Measurements from ENCODE around the gene SMYD3. TPM values are rescaled to one million over a fixed set of nuclear protein-coding genes. Genes with fewer than 3 reads are reported as not detected.

SMYD3 gene
- total and polyA plus RNA-seq, 9 of the 15 experiments (the other 6 are each of a cell fraction or from before 2014, with no cell fraction given) = 128 to 440 (median 197) TPM

- TF ChIP-seq MTA2 (IDR thresholded peaks at IDR 0.05; ENCODE audit: low read depth) = no peak
- TF ChIP-seq SRSF9 (IDR thresholded peaks at IDR 0.05; ENCODE audit: borderline replicate concordance, low read depth, low read length) = no peak
- TF ChIP-seq CHCHD3 (CRISPR knock-in tag; IDR thresholded peaks at IDR 0.05) = no peak
- no peak for TF ChIP-seq ATF7 (IDR thresholded peaks at IDR 0.05)
- no peak for TF ChIP-seq CREB1 (IDR thresholded peaks at IDR 0.05)
- TF ChIP-seq CREB1 (CRISPR knock-in tag; IDR thresholded peaks at IDR 0.05) = no peak
- TF ChIP-seq CC2D1A (IDR thresholded peaks at IDR 0.05) = no peak
- no peak for TF ChIP-seq NCOA4 (IDR thresholded peaks at IDR 0.05; ENCODE audit: partially characterized antibody)
- TF ChIP-seq CBX1 (IDR thresholded peaks at IDR 0.05; ENCODE audit: low read depth) = no peak
- no peak for TF ChIP-seq PRMT5 (CRISPR knock-in tag; IDR thresholded peaks at IDR 0.05)
- no peak for TF ChIP-seq COPS2 (conservative IDR thresholded peaks at IDR 0.05)
- no peak for TF ChIP-seq RUNX1 (IDR thresholded peaks at IDR 0.05; ENCODE audit: low read depth)
- TF ChIP-seq YY1 (IDR thresholded peaks at IDR 0.05; ENCODE audit: borderline replicate concordance in 1 of 3, control insufficient read depth in 1 of 3, extremely low read depth in 1 of 3, insufficient read depth in 3 of 3, insufficient read length in 1 of 3, insufficient replicate concordance in 2 of 3, low read depth in 1 of 3, low read length in 2 of 3) = no peak
- TF ChIP-seq, protein P1, sequence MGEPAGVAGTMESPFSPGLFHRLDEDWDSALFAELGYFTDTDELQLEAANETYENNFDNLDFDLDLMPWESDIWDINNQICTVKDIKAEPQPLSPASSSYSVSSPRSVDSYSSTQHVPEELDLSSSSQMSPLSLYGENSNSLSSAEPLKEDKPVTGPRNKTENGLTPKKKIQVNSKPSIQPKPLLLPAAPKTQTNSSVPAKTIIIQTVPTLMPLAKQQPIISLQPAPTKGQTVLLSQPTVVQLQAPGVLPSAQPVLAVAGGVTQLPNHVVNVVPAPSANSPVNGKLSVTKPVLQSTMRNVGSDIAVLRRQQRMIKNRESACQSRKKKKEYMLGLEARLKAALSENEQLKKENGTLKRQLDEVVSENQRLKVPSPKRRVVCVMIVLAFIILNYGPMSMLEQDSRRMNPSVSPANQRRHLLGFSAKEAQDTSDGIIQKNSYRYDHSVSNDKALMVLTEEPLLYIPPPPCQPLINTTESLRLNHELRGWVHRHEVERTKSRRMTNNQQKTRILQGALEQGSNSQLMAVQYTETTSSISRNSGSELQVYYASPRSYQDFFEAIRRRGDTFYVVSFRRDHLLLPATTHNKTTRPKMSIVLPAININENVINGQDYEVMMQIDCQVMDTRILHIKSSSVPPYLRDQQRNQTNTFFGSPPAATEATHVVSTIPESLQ (CRISPR knock-in tag; IDR thresholded peaks at IDR 0.05) = no peak
- no peak for TF ChIP-seq FOXA1 (IDR thresholded peaks at IDR 0.05; ENCODE audit: borderline replicate concordance)
- no peak for TF ChIP-seq HBP1 (CRISPR knock-in tag; IDR thresholded peaks at IDR 0.05)
- POLR2A ChIA-PET = interaction anchor here (1.0 kb wide), 1 partner anchor 22 kb away, joined by 3 read pairs; no protein-coding TSS in a partner anchor
- H3K9ac ChIP-seq (ENCODE audit: insufficient read depth in 1 of 2, low read depth in 2 of 2, low read length in 2 of 2) = no peak overlapping the region
- CTCF ChIA-PET (ENCODE audit: low intra/inter-chr PET ratio) = no interaction called here
- DNase-seq (ENCODE audit: extremely low read depth in 1 of 4, low spot score in 3 of 4) (no peak), ATAC-seq (no peak), FAIRE-seq (no peak)
- H4K20me1 ChIP-seq (replicated peaks; ENCODE audit: control insufficient read depth, insufficient read depth, low read length) = no peaks in the 10 kb centered on the region
- H3K27ac ChIP-seq (ENCODE audit: extremely low read depth, low read depth, low read length) = no peak overlapping the region
- 8% methylated on average over 5 of the region's 5 CpGs for WGBS (ENCODE audit: insufficient coverage, low coverage, missing lambda C conversion rate)
- peaks cover 31 to 72% of the 10 kb centered on the region in 2 experiments for H3K27me3 ChIP-seq (ENCODE audit: control insufficient read depth in 2 of 2, insufficient read depth in 2 of 2, low read length in 2 of 2)
- no peak overlapping the region for H3K4me2 ChIP-seq (ENCODE audit: insufficient read depth, low read length)
- H3K9me1 ChIP-seq (ENCODE audit: control insufficient read depth, insufficient read depth, low read length) = no peaks in the 10 kb centered on the region
- H3K9me3 ChIP-seq (replicated peaks; ENCODE audit: control insufficient read depth, insufficient read depth, low read depth, low read length) = no peaks in the 10 kb centered on the region
- H3K79me2 ChIP-seq (ENCODE audit: control insufficient read depth, insufficient read depth, low read length) = no peaks in the 10 kb centered on the region
- no peak overlapping the region for H2AFZ ChIP-seq (ENCODE audit: low read depth, low read length)
- no peak overlapping the region for H3K4me3 ChIP-seq
- no peaks in the 10 kb centered on the region for H3K36me3 ChIP-seq (ENCODE audit: control insufficient read depth, insufficient read depth, low read length)
- in situ Hi-C loops (cut with MboI) (no loop called here), intact Hi-C loops (cut with micrococcal nuclease) (loop anchor here (5.0 kb wide), 1 partner anchor 294 kb away; no protein-coding TSS in a partner anchor)
- H3K4me1 ChIP-seq (replicated peaks in 1 of 2; ENCODE audit: control insufficient read depth in 2 of 2, insufficient read depth in 2 of 2, low read length in 2 of 2) = peaks cover 0 to 5% of the 10 kb centered on the region in 2 experiments; a peak in 1 of 5 replicates
- BruUV-seq (replicated peaks) = no TSS peak
These were observed 799.1 kb downstream of the SMYD3 start for GRCh38 chr1:245707941-245708340.

All from K562 (cell line).